ENCODE measurements around the gene LAPTM5.
"Not testable (repeated sequence)": the region's sequence is repeated elsewhere in the genome, so short reads cannot be mapped to it uniquely, and the experiment has no call there.

The LAPTM5 gene

GRCh38 chr1:30698401-30698981, 59.1 kb downstream of the LAPTM5 start:
- no peak for DNase-seq

GRCh38 chr1:30697571-30698376, 59.8 kb downstream of the LAPTM5 start:
- DNase-seq, result no peak

- DNase-seq, result no peak
Measured at GRCh38 chr1:30696831-30697230, 60.7 kb downstream of the LAPTM5 start.

GRCh38 chr1:30695439-30695841, 62.1 kb downstream of the LAPTM5 start:
- DNase-seq, result no peak

GRCh38 chr1:30694280-30695175, 63.0 kb downstream of the LAPTM5 start:
- no peak for DNase-seq

- no peak for DNase-seq
Measured at GRCh38 chr1:30693822-30694221, 63.8 kb downstream of the LAPTM5 start.

- DNase-seq, result no peak
Measured at GRCh38 chr1:30693366-30693765, 64.2 kb downstream of the LAPTM5 start.

GRCh38 chr1:30692948-30693301, 64.6 kb downstream of the LAPTM5 start:
- no peak for DNase-seq

- no peak for DNase-seq
Measured at GRCh38 chr1:30692201-30692947, 65.2 kb downstream of the LAPTM5 start.

GRCh38 chr1:30691480-30691879, 66.1 kb downstream of the LAPTM5 start:
- DNase-seq, result no peak

- no peak for DNase-seq
Measured at GRCh38 chr1:30689901-30690645, 67.5 kb downstream of the LAPTM5 start.

GRCh38 chr1:30688920-30689794, 68.4 kb downstream of the LAPTM5 start:
- DNase-seq, result no peak

- DNase-seq, result not testable (repeated sequence)
Measured at GRCh38 chr1:30688516-30688915, 69.1 kb downstream of the LAPTM5 start.

GRCh38 chr1:30687886-30688285, 69.7 kb downstream of the LAPTM5 start:
- no peak for DNase-seq

GRCh38 chr1:30686236-30686935, 71.2 kb downstream of the LAPTM5 start:
- DNase-seq, result no peak

- no peak for DNase-seq
Measured at GRCh38 chr1:30685796-30686165, 71.8 kb downstream of the LAPTM5 start.

- DNase-seq, result peak in 14 of 51 donors; percentile 12 to 44 (median 30)
Measured at GRCh38 chr1:30684881-30685795, 72.4 kb downstream of the LAPTM5 start.

- DNase-seq, result no peak
Measured at GRCh38 chr1:30684259-30684658, 73.3 kb downstream of the LAPTM5 start.

Measured in hypothalamus (tissue), 51 donors.